GM04504 (cell line): ENCODE data around the gene SV2B.

Experiments
- DNase-seq: peaks from one replicate; pipeline ENCODE4 v3.0.0-alpha.2; 2012; ENCODE audit warnings: low read depth

SV2B gene

GRCh38 chr15:91231703-91232102 lies 131.6 kb downstream of the SV2B start:
- DNase-seq: no peak

GRCh38 chr15:91234759-91235158 lies 134.7 kb downstream of the SV2B start:
- DNase-seq: no peak

GRCh38 chr15:91235376-91235775 lies 135.3 kb downstream of the SV2B start:
- DNase-seq: no peak

- DNase-seq: no peak
Observed at GRCh38 chr15:91237445-91237844, 137.4 kb downstream of the SV2B start.

DNA sequence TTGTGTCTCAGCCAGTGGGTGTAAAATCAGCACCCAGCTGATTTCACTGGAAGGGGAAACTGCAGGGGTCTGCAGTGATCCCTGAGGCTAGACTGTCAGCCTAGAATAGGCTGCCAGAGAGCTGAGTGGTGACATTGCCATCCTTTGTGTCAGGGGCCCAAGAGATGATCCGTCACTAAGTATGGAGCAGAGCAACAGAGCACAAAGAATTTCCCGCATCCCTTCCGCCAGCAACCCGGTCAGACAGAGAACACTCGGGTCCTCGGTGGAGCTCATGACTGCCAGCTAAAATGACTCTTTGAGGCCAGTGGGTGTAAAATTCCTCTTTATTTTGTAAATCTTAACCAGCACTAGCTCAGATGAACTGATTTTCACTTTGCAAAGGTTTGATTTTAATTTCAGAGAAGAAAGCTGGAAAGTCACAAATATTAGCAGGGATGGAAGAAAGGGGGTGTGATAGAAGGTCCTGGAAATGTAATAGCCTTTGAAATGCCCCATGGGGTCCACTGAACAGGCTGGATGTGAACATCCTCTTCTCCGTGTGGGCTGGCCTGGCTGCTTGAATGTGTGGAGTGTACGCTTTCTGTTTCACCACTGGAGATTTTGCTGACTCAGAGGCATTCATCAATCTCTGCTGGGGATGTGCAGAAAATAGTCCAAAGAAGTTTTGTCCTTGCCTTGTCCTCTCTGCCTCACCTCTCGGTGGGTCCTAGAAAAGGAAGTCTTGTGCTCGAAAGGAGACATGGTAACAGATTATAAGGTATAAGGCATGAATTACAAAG lies 138.8 kb downstream of the SV2B start:
- DNase-seq: no peak

DNA sequence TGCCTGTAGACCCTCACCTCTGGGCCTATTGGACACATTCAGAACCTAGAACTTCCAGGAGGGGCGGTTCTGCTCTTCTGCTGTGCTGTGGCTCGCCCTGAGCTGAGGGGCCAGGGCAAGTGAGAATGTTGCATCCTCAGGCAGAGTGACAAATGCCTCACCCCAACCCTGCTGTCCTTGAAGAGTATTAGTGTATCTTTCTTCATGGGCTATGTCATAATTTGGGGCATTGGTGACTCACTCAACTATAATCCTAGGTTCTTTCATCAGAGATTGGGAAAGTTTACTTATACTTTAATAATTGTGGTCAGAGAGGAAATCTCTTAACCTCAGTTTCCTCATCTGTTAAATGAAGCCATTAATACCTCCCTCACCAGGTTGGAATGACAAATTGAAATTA lies 143.8 kb downstream of the SV2B start:
- no peak for DNase-seq

- DNase-seq: no peak
Observed at GRCh38 chr15:91244919-91245318, 144.9 kb downstream of the SV2B start.

GRCh38 chr15:91246998-91247397 lies 146.9 kb downstream of the SV2B start:
- DNase-seq: no peak

DNA sequence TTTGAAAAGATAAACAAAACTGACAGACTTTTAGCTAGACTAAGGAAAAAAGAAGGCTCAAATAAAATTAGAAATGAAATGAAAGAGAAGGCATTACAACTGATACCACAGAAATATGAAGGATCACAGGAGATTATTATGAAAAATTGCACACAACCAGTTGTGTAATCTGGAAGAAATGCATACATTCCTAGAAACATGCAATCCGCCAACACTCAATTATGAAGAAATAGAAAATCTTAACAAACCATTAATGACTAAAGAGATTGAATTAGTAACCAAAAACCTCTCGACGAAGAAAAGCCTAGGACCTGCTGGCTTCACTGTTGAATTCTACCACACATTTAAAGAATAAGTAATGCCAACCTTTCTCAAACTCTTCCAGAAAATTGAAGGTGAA lies 149.5 kb downstream of the SV2B start:
- no peak for DNase-seq

DNA sequence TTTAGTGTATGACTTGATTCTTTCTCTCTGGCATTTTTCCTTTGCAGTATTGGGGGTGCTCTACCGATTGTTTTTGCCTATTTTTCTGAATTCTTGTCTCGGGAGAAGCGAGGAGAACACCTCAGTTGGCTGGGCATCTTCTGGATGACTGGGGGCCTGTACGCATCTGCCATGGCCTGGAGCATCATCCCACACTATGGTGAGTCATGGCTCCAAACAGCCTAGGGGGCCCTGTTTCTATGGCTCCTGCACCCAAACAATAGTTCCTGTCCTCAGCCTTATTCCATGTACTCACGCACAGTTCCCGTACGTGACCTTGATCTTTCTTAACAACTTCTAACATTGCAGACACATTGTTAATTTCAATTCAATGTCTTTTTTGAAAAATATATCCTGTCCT lies 152.3 kb downstream of the SV2B start:
- DNase-seq: no peak

DNA sequence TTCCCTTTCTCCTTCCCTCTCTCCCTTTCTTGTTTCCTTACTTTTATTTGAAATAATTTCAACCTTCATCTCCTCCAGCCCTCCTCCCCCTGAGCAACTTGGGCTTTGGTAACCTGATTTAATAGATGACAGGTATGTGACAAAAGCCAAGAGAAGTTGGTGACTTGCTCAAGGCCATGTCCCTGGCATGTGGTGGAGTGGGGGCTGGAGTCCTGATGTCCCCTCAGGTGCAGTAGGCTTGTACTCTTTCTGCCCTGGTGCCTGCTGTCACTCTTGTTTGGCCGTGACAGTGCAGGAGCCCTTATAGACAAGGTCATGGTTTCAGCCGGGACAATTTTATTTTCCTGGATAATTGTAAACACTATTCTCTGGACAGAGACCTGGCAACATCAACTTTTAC lies 152.7 kb downstream of the SV2B start:
- DNase-seq: no peak

GRCh38 chr15:91253605-91254004 lies 153.5 kb downstream of the SV2B start:
- DNase-seq: no peak

DNA sequence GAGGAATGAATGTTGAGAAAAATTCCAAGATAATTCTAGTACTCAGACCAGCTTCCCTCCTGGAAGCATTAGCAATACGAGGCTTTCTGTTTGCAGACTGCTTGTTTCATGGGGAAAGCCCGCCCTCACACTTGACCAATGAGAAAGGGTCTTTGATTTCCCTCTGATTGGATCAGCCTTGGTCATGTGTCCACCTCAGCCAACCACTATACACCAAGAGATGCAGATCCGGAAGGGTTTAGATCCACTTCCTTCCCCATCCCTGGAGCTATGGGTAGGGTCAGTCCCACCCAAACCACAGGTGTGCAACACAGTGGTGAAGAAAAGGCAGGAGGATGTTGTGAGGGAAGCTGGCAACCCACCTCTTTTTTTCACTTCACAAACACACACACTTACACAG lies 154.7 kb downstream of the SV2B start:
- DNase-seq: no peak

DNA sequence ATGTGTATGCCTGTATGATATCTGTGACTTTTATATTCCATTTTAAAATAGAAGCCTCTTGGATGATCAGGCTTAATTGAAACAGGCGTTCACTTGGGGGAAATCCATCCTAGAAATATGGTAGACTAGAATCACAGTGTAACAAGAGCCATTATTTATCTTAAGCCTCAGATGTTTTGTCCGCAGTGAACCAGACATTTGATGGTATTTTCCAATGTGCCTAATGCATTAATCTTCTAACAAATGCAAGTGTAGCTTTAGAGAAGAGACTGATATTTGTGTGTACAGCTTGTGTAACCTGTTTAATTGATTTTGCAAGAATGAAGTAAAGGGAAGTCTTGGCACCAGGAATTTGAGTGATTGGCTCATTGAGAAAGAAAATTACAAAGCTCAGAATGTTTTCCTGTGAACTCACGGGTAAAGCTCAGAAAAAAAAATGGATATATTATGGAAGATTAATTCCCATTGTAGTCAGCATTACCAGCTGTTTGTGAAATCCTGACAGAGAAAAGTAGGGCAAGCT lies 155.7 kb downstream of the SV2B start:
- no peak for DNase-seq

- DNase-seq: no peak
Observed at GRCh38 chr15:91257746-91258414, 157.8 kb downstream of the SV2B start.

DNA sequence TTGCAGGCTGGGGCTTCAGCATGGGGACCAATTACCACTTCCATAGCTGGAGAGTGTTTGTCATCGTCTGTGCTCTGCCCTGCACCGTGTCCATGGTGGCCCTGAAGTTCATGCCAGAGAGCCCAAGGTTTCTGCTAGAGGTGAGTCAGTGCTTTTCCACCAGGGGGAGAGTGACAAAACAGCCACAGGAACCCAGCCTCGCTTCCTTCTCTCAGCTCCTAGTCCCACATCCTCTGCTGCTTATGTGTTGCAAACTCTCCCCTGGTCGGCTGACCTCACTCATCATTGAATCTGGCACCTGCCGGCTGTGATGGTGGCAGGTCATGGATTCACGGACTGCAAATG lies 158.3 kb downstream of the SV2B start:
- no peak for DNase-seq

DNA sequence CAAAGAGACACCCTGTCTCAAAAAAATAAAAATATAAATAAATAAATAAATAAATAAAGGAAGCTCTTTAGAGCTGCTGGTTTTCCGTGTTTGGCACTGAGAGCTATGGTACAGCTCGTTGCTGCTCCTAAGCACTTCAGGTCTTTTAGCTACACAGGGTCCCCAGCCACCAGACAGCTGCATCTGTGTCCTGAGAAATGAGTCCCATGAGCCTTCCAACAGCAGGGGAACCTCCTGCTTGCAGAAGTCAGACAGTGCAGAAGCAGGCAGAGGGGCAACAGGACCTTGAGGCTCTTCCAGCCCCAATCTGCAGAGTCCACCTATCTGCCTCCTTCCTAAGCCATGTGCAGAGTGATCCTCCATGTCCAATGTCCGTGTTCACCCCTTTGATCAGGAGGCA lies 159.0 kb downstream of the SV2B start:
- DNase-seq: no peak

DNA sequence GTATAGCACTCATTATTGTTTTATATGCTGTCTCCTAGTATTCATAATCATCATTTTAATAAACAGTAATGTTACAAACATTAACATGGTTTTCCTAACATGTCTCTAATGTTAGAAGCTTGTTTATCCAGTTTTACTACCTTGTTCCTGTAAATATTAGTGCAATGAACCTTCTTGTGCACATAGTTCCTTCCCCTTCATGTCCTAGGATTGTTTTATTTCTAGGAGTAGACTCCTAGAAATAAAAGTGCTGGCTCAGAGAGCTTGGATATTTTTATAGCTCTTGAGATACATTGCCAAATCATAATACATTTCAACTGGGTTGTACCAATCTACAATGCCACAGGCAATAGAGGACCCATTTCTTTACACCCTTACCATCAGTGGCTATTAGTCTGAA lies 161.3 kb downstream of the SV2B start:
- DNase-seq: no peak

GRCh38 chr15:91263632-91264531 lies 163.8 kb downstream of the SV2B start:
- DNase-seq: no peak

GRCh38 chr15:91264651-91265351 lies 164.7 kb downstream of the SV2B start:
- DNase-seq: no peak

GRCh38 chr15:91265416-91265940 lies 165.4 kb downstream of the SV2B start:
- no peak for DNase-seq

GRCh38 chr15:91268510-91268909 lies 168.5 kb downstream of the SV2B start:
- no peak for DNase-seq
